NCI-H526 treated with DMSO at 0.1 percent for 48 hours (cell line): ENCODE measurements around the gene INHBC.
A peak's percentile ranks its signal among the peaks of the same experiment; 100 is the strongest.

Source experiments
- DNase-seq: peaks from one replicate; lab custom pipeline; 2025; lab: John Stamatoyannopoulos, UW

INHBC gene

GRCh38 chr12:57454566-57455373 lies 20.2 kb downstream of the INHBC start, which contains the start of gene INHBE:
Gene INHBE (plus strand): TSS chr12:57455307. CDS start chr12:57455537, 230 bp downstream.
- DNase-seq: no peak

DNA sequence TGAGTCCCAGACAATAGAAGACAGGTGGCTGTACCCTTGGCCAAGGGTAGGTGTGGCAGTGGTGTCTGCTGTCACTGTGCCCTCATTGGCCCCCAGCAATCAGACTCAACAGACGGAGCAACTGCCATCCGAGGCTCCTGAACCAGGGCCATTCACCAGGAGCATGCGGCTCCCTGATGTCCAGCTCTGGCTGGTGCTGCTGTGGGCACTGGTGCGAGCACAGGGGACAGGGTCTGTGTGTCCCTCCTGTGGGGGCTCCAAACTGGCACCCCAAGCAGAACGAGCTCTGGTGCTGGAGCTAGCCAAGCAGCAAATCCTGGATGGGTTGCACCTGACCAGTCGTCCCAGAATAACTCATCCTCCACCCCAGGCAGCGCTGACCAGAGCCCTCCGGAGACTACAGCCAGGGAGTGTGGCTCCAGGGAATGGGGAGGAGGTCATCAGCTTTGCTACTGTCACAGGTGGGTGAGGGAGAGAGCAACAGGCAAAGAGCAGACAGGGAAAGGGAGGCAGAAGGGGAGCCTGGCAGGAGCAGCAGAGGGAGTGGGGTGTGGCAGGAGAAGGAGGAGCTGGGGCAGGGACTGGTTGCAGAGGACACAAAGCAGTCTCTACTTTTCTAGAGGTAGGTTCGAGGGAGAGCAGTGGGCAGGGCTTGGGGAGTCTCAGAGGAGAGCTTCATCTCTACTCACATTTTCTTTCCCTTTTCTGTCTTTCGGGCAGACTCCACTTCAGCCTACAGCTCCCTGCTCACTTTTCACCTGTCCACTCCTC lies 21.0 kb downstream of the INHBC start:
- DNase-seq: no peak

DNA sequence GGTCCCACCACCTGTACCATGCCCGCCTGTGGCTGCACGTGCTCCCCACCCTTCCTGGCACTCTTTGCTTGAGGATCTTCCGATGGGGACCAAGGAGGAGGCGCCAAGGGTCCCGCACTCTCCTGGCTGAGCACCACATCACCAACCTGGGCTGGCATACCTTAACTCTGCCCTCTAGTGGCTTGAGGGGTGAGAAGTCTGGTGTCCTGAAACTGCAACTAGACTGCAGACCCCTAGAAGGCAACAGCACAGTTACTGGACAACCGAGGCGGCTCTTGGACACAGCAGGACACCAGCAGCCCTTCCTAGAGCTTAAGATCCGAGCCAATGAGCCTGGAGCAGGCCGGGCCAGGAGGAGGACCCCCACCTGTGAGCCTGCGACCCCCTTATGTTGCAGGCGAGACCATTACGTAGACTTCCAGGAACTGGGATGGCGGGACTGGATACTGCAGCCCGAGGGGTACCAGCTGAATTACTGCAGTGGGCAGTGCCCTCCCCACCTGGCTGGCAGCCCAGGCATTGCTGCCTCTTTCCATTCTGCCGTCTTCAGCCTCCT lies 21.6 kb downstream of the INHBC start:
- peak; percentile 44 for DNase-seq

- DNase-seq: no peak
These were observed 22.3 kb downstream of the INHBC start for GRCh38 chr12:57456737-57457490.

DNA sequence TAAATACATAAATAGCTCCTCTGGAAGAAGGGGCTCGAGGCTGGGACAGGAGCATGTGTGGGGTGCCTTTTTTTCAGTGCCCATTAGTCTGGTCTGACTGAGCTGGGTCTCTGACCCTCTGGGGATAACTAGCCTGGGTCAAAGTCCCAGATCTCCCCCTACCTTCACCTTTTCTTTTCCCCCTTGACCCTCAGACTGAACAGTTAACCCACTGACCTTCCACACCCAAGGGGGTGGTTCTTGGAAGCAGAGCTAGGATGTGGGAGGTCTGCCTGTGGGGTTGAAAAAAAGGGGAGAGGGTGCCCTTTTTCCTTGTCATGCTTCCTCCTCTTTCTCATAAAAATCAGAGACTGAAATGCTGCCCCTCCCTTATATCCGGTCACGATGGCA lies 24.1 kb downstream of the INHBC start:
- DNase-seq: no peak

- DNase-seq: peak; percentile 86
These were observed 24.6 kb downstream of the INHBC start for GRCh38 chr12:57459055-57459749.

DNA sequence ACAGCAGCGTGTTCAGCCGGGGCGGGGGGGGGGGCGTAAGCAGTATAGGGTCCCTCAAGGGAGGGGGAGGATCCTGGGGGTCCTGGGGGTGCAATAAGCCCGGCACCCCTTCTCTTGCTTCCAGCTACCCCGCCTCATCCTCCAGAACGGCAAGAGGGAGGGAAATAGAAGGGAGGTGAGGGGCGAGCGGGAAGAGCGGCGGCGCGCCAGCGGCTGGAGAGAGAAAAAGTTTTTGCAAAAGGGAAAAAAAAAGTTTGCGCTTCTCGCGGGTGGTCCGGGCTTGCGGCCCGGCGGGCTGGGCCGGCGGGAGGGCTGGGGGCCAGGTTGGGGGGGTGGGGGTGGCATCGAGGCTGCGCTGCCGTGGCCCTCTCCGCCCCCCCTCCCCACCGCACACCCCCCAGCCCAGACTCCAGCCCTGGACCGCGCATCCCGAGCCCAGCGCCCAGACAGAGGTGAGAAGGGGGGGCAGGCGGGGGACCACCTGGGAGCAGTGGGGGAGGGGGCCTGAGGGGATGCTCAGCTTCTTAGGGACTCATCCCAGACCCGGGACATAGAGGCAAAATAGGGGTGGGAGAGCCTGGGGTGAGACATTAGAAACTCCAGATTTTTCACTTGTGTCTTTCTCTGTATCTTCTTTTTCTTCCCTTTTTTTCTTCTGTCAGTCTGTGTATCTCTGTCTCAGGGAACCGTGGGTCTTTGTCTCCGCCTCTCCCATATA lies 25.3 kb downstream of the INHBC start, which contains the start of gene GLI1:
Gene GLI1, plus strand, starts transcription at position 36 of the 718 bp plus-strand sequence. CDS start 3,907 bp downstream, outside the sequence.
- peak; percentile 62 for DNase-seq

GRCh38 chr12:57460468-57460784 lies 25.8 kb downstream of the INHBC start:
- no peak for DNase-seq

DNA sequence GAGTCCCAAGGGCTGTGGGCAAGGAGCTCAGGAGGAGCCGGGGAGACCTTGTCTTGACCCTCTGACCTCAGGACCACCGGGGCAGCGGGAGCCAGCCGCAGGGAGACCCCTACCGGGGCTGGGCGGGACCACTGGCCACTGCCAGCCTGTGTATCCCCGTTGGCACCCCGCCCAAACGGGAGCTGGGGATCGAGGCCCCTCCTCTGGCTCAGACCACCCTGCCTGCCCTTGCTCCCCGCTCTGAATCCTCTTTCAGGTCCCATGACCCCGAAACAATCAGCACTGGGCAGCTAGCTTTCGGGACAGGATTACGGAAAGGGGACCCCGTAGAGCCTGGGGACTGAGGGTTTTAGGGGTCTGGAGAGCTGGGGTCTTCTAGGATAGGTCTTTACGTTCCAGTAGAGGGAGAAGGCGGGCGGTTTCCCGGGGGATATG lies 26.3 kb downstream of the INHBC start:
- no peak for DNase-seq

DNA sequence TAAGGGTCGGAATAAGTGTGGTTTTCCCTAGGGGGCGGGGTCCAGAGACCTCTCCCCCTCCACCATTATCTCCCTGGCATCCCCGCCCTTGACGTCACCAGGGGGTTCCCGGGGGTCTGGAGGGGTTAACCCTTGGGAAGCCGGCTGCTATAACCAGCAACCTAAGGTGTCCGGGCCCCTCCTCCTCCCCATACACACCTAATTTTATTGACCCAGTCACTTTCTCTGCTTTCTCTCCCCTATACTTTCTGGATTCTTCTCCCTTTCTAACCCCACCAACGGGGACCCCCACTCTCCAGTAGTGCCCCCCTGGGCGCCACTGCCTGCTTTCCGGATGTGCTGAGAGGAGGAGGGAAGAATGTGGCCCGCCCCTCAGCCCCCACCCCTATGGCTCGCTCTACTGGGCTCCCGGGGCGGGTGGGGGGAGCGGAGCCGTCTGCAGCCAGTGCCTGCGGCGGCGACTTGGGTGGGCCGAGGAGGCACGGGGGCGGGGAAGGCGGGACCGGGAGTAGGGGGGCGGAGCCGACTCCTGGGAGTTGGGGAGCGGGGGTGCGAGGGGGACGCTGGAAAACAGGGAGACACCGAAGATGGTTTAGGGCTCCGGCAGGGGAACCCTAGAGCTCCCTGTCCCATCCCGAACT lies 26.8 kb downstream of the INHBC start:
- no peak for DNase-seq

- no peak for DNase-seq
These were observed 27.3 kb downstream of the INHBC start for GRCh38 chr12:57461917-57462250.

DNA sequence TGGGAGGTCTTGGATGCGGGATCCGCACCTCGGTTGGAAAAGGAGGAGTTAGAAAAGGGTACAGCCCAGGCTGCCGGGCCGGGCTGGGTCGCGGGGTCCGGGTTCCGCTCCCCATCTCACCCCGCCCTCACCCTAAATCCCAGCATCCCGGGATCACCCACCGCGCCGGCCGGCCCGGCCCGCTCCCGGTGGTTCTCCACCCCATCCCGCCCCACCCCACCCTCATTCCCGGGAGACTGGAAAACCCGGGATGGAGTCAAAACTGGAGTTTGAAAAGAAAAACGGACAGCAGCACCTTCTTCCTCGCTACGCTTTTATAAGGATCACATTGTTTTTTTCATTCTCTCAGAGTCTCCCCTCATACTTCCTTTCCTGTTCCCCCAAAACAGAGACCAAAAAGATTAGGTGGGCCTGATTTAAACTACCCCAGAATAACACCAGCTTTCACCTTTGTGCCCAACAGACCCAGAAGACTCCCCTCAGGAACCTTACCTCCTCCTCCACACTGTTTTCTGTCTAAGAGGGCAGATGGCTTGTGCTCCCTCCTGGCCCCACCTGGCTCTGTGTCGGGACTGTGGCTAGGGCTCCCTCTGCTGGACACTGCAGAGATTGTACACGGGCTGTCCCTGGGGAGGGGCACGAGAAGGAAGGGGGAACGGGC lies 27.8 kb downstream of the INHBC start:
- DNase-seq: peak; percentile 92

- DNase-seq: no peak
These were observed 28.3 kb downstream of the INHBC start for GRCh38 chr12:57462912-57463253.

- no peak for DNase-seq
These were observed 30.0 kb downstream of the INHBC start for GRCh38 chr12:57464569-57464968.

DNA sequence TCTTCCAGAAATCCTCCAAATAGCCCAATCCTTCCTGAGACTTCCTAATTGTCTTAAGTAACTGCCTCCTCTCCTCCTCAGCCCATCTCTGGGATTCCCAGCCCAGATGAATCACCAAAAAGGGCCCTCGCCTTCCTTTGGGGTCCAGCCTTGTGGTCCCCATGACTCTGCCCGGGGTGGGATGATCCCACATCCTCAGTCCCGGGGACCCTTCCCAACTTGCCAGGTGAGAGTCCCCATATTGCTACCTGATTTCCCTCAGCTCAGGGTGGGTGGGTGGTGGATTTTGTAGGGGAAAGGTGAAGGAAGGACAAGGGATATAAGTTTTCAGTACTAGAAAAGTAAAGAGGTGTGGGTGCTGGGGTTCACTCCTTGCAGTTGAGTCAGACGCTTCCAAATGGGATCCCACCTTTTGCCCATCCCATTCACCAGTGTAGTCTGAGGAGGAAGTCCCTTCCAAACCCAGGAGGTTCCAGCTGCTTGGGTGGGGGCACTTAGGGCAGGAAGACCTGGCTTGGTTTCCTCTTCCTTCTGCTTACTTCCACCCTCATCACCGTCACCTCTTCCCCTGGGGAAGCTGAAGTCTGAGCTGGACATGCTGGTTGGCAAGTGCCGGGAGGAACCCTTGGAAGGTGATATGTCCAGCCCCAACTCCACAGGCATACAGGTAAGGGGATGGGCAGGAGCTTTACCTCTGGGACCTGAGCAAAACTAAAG lies 30.6 kb downstream of the INHBC start:
- DNase-seq: no peak

- DNase-seq: no peak
These were observed 31.3 kb downstream of the INHBC start for GRCh38 chr12:57465747-57466505.

- no peak for DNase-seq
These were observed 32.8 kb downstream of the INHBC start for GRCh38 chr12:57467212-57467874.

- no peak for DNase-seq
These were observed 33.3 kb downstream of the INHBC start for GRCh38 chr12:57467915-57468314.
